Measurements from ENCODE around the gene CPED1.

DNA sequence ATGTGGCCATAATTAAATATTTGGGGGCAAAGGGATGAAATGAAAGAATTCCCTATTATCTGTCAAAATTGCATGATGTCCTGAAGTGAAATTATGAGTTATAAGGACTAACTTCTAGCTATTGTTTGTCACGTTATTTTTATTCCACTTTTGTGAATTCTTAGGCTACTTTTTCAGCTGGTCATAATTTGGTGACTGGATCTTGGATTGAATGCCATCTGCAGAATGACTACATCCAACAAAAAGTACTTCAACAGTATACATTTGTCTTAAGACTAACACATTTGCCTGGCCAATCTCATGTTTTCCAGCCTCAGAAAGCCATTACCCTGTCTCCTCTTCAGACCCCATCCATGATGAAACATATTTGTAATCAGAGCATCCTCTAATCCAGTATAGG is 292.1 kb downstream of the CPED1 start:
- TF ChIP-seq, protein P1, sequence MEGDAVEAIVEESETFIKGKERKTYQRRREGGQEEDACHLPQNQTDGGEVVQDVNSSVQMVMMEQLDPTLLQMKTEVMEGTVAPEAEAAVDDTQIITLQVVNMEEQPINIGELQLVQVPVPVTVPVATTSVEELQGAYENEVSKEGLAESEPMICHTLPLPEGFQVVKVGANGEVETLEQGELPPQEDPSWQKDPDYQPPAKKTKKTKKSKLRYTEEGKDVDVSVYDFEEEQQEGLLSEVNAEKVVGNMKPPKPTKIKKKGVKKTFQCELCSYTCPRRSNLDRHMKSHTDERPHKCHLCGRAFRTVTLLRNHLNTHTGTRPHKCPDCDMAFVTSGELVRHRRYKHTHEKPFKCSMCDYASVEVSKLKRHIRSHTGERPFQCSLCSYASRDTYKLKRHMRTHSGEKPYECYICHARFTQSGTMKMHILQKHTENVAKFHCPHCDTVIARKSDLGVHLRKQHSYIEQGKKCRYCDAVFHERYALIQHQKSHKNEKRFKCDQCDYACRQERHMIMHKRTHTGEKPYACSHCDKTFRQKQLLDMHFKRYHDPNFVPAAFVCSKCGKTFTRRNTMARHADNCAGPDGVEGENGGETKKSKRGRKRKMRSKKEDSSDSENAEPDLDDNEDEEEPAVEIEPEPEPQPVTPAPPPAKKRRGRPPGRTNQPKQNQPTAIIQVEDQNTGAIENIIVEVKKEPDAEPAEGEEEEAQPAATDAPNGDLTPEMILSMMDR (IDR thresholded peaks at IDR 0.05): no peak
- TF ChIP-seq POLR2A (IDR thresholded peaks at IDR 0.05): no peak

Measured in body of pancreas (tissue), 4 donors.